HG03025 (cell line): Measurements from ENCODE around the gene NFE2.

Source experiments
- ATAC-seq: cut with Tn5 transposase; IDR thresholded peaks from one replicate; pipeline ENCODE4 v1.9.1; 2021; ENCODE audit warnings: mild to moderate bottlenecking, moderate library complexity; ENCODE audit not compliant: unreplicated experiment, low FRiP score

Gene NFE2

DNA sequence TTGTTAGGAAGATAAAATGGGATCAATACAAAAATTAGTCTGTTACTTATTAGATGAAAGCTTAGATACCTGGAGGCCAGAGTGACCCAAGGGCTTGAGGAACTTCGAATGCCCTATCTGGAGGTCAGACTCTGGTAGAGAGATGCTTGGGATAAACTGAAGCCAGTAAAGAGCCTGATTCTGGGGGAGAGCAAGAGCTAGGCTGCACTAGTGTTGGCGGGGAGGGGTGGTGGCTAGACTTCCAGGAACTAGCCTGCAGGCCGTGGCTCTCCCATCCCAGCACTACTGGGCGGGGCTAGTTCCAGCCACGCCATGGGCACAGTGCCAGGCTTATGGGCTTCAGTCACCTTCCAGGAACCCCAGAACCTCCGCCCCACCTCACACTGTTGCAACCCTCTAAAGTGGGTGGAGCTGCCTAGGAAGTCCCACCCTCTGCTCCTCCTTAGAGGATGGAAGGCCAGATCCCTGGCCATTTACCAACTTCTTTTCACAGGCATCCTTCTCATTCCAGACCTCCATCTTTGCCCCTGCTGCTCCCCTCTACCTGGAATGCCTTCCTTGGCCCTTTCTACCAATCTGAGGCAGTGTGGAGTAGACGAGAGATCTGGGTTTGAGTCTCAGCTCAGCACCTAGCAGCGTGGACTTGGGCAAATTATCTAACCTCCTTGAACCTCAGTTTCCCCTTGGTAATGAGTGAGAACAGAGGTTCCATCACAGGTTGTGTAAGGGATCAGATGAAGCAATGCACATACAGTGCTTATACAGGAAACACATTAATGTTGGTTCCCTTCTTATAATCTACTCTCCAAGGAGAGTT, 6.3 kb upstream of the NFE2 start:
- no peak for ATAC-seq

DNA sequence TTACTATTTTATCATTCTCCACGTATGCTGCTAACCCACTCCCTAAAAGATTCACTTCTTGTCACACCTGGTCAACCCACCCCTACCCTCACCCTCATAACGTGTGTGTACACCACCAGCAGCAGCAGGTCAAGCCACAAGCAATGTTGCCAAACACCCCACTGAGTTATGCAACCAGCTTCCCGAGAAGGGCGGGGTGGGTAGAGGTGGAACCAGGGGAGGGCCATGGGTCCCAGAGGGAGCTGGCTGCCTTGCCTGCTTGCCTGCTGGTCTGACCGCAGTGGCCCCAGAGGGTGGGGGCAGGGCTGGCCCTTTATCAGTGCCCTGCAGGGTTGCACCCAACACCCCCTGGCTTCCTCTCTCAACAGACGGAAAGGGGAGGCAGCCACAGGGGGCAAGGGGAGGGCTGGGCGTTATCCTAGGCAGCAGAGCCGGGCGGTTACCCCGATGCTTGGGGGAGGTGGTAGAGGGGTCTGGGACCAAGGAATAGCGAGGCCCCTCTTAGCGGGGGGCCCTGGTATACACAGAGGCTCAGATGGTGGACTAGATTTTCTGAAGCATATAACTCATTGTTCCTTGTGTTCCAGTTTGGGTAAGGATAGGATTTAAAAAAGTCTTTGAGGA, 3.5 kb upstream of the NFE2 start:
- no peak for ATAC-seq

DNA sequence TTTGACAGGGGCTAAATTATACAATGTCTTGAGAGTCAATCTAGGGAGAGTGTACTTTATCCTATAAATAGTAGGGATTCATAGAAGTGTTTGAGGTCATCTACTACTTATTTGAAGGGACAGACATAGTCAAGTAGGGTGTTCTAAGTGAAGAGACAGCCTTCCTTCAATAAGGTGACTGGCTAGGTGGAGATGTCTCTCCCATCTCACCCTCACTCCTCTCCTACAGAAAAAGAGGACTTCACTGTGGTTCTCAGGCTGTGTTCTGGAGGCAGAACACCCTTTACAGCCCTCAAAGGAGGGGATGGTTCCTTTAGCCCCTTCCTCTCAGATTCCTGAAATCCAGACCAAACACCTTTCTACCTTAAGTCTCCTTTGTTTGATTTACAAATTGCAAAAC, 2.8 kb upstream of the NFE2 start:
- no peak for ATAC-seq

DNA sequence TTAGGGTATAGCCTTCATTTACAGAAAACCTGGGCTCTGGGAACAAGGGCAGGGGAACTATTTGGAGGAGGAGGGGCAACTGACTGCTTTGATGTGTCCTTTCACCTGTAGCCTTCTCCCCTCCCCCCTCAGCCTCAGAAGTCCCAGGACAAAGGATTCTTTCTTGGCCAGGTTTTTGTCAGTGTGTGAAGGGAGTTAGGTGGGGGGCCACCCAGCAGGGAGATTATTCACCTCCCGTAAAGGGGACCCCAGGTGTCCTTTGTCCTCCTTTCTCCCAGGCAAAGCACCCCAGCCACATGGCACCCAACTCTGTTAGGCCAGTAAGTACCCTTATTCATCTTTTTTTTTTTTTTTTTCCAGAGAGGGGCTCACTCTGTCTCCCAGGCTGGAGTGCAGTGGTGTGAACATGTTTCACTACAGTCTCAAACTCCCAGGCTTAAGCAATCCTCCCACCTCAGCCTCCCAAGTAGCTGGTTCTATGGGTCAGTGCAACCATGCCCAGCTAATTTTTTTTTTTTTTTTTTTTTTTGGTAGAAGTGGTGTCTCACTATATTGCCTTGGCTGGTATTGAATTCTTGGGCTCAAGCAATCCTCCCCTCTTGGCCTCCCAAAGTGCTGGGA, 723 bp upstream of the NFE2 start:
- ATAC-seq = no peak

DNA sequence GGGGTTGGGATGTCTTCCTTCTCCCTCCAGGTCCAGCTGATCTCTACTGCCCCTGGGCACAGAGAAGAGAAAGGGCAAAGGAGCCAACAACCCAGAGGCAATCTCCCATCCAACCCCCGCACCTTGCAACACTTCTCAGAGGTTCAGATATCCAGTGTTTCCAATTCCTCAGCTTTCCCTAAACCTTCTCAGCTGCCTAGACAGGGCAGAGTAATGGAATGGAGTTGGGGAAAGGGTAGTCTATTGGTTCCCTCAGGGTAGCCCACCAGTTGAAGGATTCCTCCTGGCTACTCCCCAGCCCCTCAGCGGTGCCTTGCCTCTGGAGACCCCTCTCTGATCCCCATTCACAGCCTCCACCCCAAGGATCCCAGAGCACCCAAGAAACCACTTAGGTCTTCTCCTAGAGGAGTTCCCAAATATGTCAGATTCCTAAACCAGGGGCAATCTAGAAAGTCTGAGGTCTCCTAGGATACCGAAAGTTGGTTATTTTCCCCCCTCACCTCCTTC, 537 bp downstream of the NFE2 start:
- ATAC-seq = no peak

DNA sequence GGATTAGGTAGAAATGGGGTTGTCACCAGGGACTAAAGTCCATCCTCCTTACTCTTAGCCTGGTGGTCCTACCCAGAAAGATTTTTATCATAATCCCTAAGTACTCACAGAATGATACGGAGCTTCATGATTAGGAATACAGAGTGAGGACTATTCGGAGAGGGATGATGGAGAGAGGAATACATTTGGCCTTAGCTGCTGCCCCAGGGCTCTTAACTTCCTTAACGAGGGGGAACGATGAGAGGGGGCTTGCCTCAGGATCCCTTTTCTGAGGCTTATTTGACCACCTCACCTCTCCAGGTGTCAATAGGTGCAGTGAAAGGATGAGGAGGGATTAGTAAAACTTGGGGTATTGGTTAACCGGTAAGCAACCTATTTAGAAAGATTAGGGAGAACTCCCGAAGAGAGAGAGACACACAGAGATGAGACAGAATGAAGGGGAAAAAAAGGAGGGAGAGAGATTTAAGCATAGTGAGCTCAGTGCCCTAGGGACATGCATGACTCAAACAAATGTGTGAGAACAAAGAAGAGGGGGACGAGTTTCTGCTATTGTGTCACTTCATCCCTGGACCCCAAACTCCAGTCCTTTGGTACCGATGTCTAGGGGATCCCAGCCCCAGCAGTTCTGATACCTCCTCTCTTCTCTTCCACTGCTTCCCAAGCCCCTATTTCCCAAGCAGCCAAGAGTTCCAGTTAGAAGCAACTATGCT, 1.1 kb downstream of the NFE2 start:
- ATAC-seq = no peak

DNA sequence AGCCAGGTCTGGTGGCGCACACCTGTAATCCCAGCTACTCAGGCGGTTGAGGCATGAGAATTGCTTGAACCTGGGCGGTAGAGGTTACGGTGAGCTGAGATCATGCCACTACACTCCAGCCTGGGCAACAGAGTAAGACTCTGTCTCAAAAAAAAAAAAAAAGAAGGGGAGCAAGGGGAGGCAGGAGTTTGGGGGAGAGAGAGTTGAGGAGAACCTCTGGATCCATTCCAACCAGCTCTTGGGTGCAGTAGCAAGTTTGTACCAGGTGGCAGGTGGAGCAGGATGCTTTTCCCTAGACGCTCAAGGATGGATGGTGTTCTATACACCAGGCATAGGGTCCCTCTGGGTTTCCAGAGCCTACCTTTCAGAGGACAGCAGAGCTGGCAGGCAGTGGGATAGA, 1.9 kb downstream of the NFE2 start:
- no peak for ATAC-seq

DNA sequence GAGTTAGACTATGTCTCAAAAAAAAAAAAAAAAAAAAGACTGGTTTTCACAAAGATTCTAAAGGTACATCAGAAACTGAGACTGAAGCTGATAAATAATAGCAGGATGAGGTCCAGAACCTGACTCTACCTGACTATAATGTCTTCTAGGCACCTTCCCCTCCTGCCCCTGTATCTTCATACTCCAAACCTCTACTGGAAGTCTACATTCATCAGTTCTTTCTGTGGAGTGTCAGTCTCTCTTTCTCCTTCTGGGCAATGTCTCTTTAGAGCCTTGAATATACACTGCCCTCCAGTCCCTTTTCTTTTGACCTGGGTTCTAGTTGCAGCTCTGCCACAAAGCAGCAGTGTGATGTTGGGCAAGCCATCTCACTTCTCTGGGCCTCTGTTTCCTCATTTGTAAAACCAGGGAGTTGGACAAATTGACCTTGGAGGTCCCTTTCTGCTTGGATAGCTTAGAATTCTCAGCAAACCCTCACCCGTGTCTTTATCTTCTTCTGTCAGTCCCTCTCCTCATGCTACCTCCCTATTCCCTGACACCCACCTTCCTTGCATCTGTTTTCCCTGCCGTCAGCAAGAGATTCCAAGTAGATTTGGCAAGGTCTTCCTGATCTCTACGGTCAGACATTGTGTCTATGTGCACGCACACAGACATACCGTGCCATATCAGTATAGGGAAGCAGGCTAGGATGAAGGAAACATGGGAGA, 4.3 kb downstream of the NFE2 start:
- ATAC-seq = no peak

DNA sequence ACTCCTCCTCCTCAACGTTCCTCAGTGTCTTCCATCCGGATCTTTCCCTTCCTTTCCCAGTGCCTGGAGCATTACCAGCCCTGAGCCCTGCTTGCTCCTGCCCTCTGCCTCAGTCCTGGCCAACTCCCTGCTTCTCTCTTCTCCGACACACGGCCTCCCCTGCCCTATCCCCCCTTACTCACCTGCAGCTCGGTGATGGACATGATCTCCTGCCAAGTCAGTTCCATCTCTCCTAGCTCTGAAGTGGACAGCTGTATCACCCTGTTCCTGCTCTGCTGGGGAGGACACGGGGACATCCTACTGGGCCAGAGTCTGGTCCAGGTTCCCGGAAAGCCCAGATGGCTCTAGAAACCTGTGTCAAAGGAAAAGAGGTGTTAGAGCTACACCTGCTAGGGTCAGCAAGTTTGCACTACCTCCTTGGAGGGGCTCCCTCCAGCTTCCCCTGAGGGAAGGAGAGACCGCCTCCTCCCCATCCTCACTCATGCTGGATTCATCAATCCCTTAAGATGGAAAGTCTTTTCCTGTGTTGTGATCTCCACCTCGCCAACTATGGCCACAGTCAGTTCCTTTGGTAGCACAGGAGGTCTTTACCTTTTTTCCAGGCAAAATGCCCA, 5.8 kb downstream of the NFE2 start:
- no peak for ATAC-seq

DNA sequence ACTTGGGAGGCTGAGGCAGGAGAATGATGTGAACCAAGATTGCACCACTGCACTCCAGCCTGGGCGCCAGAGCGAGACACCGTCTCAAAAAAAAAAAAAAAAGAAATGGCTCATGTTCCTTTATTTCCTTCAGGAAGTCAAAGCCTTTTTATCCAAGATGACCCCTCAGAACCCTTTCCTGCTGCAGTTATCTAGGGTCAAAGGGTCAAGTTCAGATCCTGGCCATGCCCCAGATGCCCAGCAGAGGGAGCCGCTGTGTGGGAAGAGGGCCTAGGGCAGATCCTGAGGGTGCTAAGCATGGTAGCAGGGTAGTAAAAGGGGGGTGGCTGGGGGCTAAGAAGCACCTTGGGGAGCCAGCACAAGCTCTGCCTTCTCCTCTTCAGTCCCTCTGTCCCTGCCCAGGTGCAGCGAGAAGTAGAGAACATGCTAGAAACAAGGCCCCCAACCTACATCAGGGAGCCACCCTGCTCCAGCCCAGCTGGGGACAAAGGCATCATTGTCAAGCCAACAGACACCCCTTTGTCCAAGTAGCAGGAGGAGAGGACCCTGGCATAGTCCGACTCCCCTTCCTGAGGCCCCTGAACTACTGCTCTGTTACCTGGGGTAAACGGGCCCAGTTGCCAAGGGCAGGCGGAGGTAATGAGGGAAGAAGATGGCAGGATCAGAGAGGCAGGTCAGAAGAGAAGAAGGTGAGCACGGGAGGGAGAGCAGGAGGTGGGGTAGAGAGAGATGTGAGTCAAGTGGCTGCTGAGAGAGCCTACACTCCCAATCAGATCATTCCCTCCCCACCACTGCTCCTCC, 6.5 kb downstream of the NFE2 start:
- ATAC-seq = no peak

DNA sequence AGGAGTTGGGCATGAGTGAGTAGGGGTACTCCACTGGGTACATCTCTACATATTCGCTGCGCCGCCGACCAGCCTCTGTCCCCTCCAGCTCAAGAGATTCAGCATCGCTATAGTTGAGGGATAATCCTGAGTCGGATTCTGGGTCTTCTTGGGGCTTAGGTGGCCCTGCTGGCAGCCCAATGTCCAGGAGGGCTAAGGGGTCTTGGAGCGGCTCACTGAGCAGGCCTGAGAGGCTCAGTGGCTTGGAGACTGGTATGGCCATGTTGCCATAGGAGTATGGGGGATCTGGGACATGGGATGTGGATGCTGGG, 7.9 kb downstream of the NFE2 start:
- no peak for ATAC-seq

DNA sequence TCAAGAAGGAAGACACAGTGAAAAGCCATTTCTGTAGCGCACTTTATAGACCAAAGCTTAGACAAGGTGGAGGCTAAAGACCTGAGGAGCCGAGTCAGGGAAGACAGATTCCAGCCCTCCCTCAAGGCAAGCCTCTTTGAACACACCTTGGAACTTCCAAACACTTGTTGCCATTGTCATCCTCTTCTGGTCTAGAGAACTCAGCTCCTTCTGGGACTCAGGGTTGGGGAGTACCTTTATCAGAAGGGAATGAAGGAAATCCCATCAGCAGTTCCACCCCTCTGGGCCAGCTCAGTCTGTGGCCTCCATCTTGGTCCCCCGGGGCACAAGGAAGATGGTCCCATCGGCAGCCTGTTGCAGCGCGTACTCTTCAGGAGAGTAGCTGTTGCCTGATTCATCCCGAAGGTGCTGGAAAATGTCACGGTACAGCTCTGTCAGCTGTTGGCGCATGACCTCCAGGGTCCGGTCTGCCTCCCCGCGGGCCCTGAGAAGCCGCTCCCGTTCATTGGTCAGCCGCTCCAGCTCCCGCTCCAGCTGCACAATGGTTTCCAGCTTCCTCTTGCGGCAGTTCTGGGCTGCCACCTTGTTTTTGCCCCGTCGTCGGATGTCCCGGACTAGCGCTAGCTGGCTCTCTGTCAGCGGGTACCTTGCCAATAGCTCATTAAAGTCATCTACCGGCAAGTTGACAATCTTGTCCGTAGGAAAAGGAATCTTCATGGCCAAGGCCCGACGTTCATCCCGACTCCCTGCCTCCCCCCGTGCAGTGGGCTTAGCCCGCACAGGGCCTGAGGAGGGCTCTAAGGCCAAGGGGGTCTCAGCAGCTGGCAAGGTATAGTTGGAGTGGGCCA, 8.5 kb downstream of the NFE2 start:
- ATAC-seq = no peak

DNA sequence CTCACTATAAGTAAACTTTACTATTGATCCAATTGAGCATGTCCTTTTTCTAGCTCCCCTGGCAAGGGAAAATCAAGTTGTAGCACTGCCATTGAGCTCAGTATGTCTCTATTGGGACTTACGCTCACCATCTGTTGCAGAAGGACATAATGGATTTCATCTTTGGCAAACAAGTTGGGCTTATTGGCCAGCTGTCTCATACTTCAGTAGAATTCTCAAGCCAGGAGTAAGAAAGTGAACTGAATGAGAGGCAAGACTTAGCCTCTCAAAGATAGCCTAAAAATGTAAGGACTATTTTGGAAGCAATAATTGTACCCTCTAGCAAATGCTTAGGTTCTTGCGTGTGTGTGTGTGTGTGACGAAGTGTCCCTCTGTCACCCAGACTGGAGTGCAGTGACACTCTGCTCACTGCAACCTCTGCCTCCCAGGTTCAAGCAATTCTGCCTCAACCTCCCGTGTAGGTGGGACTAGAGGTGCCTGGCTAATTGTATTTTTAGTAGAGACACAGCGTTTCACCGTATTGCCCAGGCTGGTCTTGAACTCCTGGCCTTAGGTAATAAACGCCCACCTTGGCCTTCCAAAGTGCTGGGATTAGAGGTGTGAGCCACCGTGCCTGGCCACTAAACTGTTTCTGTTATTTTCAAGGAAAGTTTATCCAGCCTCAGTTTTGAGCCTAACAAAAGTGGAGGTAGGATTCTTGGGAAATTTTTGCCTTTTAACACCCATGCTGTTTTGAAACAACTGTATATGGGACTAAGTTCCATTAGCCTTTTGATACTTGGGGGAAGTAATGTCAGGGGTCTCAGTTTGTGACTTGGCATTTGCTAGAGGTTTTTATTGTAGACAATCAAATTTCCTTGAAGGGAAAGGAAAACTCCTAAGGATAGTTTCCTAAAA, 13.3 kb downstream of the NFE2 start:
- ATAC-seq = no peak

DNA sequence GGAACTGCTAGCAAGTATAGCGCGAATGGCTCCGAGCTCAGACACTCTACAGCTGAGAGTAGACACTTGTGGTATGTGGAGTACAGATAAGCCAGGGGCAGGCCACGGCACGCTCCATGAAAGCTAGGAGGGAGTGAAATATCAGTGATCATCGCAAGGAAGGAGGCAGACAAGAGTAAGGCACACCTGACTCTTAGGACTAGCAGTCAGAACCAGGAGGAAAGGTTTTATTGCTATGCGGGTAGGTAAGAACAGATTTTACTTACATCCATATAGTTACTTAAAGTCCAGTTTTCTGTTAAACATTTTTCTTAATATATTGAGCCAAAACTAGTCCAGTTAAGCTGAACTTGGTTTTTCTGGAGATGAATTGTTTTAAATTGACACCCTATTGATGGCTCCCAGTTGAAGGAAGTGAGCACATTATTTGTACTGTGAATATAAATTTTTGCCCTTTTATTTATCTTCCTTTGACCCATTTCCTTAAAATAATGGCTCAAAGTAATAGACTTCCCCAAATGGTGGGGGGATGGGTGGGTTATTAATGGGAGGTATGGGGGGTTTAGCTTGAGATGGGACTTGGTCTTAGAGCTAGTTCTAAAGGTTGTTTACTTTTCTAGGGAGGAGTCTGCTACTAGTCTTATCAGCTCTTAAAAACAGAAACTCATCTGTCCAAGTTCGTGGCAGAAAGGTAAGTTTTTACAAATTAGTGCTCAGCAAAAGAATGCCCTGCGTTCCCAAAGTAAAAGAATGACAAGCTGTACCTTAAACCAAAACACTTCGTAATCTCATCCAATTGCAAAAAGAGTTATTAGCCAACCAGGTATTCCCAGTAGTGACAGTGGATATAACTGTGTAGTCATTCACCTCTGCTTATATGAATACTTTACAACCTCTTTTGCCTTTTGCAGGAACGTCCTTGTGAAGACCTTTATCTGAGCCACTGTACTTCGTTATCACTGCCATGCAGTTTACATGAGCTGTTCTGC, 14.5 kb downstream of the NFE2 start:
- no peak for ATAC-seq

DNA sequence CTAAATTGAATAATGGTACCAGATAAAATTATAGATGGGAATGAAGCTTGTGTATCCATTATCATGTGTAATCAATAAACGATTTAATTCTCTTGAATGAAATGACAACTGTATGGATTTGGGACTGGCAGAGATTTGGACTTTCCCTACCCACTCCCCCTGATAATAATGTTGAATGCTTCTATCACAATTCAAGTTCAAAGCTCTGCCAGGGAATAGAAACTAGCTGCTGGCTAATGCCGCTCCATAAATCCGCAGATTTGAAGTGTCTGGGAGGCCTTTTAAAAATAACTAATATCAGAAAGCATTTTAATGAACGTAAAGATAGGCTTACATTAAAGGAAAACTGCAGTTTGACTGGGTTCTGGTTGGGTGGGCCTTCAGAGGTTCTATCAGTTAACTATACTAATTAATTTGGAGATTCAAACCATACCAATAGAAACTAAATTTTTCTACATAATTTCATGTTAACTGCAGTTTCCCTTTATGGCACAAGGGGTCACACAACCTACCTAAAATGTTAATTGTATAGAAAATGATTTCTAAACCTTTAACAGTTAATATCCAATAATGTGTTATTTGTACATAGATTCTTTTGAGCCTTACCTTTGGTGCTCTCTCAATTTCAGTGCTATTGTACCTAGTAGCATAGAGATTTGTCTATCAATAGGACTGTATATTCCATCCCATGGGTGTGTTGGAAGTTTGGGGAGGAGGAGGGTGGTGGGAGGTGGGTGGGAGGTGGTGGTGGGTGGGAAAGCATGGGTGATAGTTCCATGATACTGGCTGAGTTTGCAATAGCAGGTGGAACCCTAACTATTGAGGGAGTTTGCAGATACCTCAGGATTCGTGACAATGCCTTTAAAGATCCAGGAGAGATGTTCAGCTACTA, 15.4 kb downstream of the NFE2 start:
- no peak for ATAC-seq
